ENCODE data around the gene RNF20.

Gene RNF20

GRCh38 chr9:101591787-101592446 is 58.3 kb downstream of the RNF20 start:
- DNase-seq, result no peak

- no peak for DNase-seq
Observed at GRCh38 chr9:101592788-101593187, 59.1 kb downstream of the RNF20 start.

DNA sequence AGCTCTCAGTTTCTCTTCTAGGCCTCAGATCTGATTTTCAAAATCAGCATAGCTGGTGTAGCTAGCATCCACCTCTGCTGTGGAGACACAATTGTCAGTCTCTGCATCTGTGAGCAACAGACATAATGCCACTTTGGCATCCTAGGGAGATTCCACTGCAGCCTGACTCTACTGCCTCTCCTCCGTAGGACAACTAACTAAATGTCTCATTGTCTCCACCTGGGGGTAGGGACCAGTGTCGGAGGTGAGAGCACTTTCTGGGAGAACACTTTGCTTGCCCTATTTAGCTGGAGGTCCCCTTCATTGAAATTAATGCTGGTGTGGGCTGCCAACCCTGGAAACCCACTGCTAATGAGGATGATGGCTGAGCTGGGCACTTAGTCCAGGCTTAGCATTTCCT is 59.7 kb downstream of the RNF20 start:
- DNase-seq, result no peak

- no peak for DNase-seq
Observed at GRCh38 chr9:101594796-101595195, 61.1 kb downstream of the RNF20 start, which contains the start of gene PPP3R2. PPP3R2 (minus strand) TSS chr9:101594969; CDS start chr9:101594921, 48 bp downstream.

DNA sequence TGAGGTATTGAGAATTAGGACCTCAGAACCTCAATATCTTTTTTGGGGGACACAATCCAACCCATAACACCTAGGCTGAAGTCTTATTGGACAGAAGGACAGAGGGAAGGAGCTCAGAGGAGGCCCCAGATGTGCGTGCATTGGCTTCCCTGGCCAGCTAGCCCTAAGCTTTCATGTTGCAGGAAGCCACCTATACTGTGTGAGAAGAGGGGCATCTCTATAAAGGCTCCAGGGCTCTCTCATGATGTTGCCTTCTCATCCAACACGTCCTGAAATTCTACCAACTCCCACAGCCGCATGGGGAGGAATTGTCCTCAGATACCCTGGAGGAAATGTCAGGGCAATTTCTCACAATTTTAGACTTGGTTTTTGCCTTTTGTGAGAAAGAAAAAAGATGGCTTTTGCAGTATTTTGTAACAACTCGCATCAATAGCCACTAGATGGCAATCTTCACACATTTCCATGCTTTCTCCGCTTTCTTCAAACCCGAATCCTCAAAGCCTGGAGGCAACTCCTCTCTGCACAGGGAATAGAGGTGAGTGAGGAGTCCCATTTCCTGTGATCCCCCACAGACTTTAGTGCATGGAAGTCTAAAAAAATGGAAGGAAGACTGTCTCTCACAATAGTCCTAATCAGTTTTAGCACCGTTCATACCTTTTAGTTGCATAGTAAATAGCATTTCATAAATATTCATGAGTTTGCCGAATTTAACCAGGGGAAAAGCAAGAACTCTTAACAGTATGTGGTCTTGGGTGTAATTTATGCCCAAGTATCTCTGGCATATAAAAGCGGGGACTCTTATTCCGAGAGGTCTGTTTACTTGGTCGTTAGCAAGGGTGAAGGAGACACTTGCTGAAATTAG is 68.5 kb downstream of the RNF20 start:
- DNase-seq, result no peak

GRCh38 chr9:101604296-101604695 is 70.6 kb downstream of the RNF20 start:
- no peak for DNase-seq

- no peak for DNase-seq
Observed at GRCh38 chr9:101605547-101605946, 71.9 kb downstream of the RNF20 start.

All from stimulated activated CD4-positive, alpha-beta T cell treated with anti-CD3 and anti-CD28 coated beads, Interleukin-12 subunit alpha, Interleukin-12 subunit beta, amount 100 ng/mL, for 4 hours (primary cell).